HEK293 (cell line): ENCODE results near the gene GPR34.

Experiments
- GLIS2 ChIP-seq: fragments of 450-650 bp; formaldehyde crosslinking; IDR thresholded peaks from 2 replicates; pipeline ENCODE4 v1.5.1; 2016; ENCODE audit warnings: missing biosample characterization, missing genetic modification characterization
- ZNF600 ChIP-seq: fragments of 450-650 bp; formaldehyde crosslinking; IDR thresholded peaks from 2 replicates; pipeline ENCODE4 v1.5.1; 2016; ENCODE audit warnings: missing biosample characterization, missing genetic modification characterization
- ZNF658 ChIP-seq: fragments of 450-650 bp; formaldehyde crosslinking; IDR thresholded peaks from 2 replicates; pipeline ENCODE4; 2016; ENCODE audit warnings: missing biosample characterization, missing genetic modification characterization
- ZNF660 ChIP-seq: fragments of 450-650 bp; IDR thresholded peaks from 2 replicates; pipeline ENCODE4 v1.5.1; 2018; ENCODE audit warnings: missing biosample characterization, mild to moderate bottlenecking, missing genetic modification characterization
- ZNF76 ChIP-seq: fragments of 450-650 bp; formaldehyde crosslinking; IDR thresholded peaks from 2 replicates; pipeline ENCODE4; 2016; ENCODE audit warnings: low read depth, missing biosample characterization, missing genetic modification characterization, borderline replicate concordance
- ZSCAN30 ChIP-seq: fragments of 450-650 bp; IDR thresholded peaks from 2 replicates; pipeline ENCODE4 v1.5.1; 2018; ENCODE audit warnings: missing biosample characterization, mild to moderate bottlenecking, missing genetic modification characterization, moderate library complexity
- TF ChIP-seq, protein P1 (sequence below): fragments of 450-650 bp; formaldehyde crosslinking; IDR thresholded peaks from 2 replicates; pipeline ENCODE4 v1.5.1; 2016; ENCODE audit warnings: missing biosample characterization, missing genetic modification characterization

DNA sequence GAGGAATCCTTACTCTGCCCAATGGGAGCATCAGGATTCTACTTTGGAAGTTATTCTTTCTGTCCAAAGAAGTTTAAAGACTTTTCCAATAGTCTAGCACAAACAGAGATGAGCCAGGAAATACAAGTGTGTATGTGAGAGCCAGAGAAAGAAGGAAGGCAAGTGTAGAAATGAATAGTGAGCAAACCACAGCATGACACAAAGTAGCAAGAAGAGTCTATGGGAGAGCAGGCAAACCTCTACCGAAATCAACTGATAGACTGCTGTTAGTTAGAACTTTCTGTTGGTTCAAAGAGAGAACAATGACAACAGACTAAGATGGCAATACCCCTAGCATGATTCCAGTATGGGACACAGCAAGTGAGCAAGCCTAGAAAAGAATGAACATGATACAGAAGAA lies 16.1 kb upstream of the GPR34 start:
- TF ChIP-seq GLIS2 (tag by site-specific recombination), result no peak
- TF ChIP-seq, protein P1, sequence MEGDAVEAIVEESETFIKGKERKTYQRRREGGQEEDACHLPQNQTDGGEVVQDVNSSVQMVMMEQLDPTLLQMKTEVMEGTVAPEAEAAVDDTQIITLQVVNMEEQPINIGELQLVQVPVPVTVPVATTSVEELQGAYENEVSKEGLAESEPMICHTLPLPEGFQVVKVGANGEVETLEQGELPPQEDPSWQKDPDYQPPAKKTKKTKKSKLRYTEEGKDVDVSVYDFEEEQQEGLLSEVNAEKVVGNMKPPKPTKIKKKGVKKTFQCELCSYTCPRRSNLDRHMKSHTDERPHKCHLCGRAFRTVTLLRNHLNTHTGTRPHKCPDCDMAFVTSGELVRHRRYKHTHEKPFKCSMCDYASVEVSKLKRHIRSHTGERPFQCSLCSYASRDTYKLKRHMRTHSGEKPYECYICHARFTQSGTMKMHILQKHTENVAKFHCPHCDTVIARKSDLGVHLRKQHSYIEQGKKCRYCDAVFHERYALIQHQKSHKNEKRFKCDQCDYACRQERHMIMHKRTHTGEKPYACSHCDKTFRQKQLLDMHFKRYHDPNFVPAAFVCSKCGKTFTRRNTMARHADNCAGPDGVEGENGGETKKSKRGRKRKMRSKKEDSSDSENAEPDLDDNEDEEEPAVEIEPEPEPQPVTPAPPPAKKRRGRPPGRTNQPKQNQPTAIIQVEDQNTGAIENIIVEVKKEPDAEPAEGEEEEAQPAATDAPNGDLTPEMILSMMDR (tag by site-specific recombination), result no peak
- TF ChIP-seq ZNF600 (tag by site-specific recombination), result no peak
- no peak for TF ChIP-seq ZNF658
- TF ChIP-seq ZSCAN30 (tag by site-specific recombination), result no peak
- TF ChIP-seq ZNF76 (tag by site-specific recombination), result no peak
- TF ChIP-seq ZNF660 (tag by site-specific recombination), result no peak
